Esophagus squamous epithelium (tissue), 4 donors: ENCODE results near the gene VMP1.
"Not testable (repeated sequence)": the region's sequence is repeated elsewhere in the genome, so short reads cannot be mapped to it uniquely, and the experiment has no call there.

Source experiments
- POLR2A ChIP-seq, 4 donors: fragments of 450-650 bp; IDR thresholded peaks; one replicate each; pipeline ENCODE4 v1.6.1; 2017; ENCODE audit warnings: antibody characterized with exemption in 4 of 4, mild to moderate bottlenecking in 4 of 4, moderate library complexity in 3 of 4
- TF ChIP-seq, protein P1 (sequence below), 6 experiments: fragments of 450-650 bp in 4 of 6; fragments of 200-600 bp in 2 of 6; sonication (generic) in 2 of 6; IDR thresholded peaks; one replicate each; pipeline ENCODE4 v1.5.1; 2016 to 2019; ENCODE audit warnings: antibody characterized with exemption in 6 of 6, mild to moderate bottlenecking in 4 of 6, moderate library complexity in 4 of 6

GRCh38 chr17:59852847-59853167 lies 145.4 kb downstream of the VMP1 start:
- not testable (repeated sequence) for TF ChIP-seq POLR2A (IDR thresholded peaks at IDR 0.05)
- TF ChIP-seq, protein P1, sequence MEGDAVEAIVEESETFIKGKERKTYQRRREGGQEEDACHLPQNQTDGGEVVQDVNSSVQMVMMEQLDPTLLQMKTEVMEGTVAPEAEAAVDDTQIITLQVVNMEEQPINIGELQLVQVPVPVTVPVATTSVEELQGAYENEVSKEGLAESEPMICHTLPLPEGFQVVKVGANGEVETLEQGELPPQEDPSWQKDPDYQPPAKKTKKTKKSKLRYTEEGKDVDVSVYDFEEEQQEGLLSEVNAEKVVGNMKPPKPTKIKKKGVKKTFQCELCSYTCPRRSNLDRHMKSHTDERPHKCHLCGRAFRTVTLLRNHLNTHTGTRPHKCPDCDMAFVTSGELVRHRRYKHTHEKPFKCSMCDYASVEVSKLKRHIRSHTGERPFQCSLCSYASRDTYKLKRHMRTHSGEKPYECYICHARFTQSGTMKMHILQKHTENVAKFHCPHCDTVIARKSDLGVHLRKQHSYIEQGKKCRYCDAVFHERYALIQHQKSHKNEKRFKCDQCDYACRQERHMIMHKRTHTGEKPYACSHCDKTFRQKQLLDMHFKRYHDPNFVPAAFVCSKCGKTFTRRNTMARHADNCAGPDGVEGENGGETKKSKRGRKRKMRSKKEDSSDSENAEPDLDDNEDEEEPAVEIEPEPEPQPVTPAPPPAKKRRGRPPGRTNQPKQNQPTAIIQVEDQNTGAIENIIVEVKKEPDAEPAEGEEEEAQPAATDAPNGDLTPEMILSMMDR (IDR thresholded peaks at IDR 0.05), result not testable (repeated sequence)
